SU-DHL-6 (cell line): ENCODE measurements around the gene POMP.

Experiments used
- H2AFZ ChIP-seq: fragments of 200-600 bp; sonication (generic); 2 replicates; pipeline ENCODE4 v1.6.1; 2014; ENCODE audit warnings: low read depth, mild to moderate bottlenecking, moderate library complexity, mixed read lengths, antibody characterized with exemption, low read length; ENCODE audit not compliant: severe bottlenecking
- H3F3A ChIP-seq: fragments of 200-600 bp; shearing (Covaris generic); 2 replicates; pipeline ENCODE4 v1.6.0; 2016; ENCODE audit warnings: antibody characterized with exemption, mild to moderate bottlenecking; ENCODE audit not compliant: insufficient read depth
- H3K27ac ChIP-seq: fragments of 200-600 bp; sonication (generic); 2 replicates; pipeline ENCODE4 v1.5.1; 2016; ENCODE audit warnings: low read depth, mild to moderate bottlenecking, low read length, moderate library complexity, mixed read lengths
- H3K27me3 ChIP-seq: fragments of 200-600 bp; sonication (generic), shearing (Covaris generic); 2 replicates; pipeline ENCODE4 v1.6.0; 2014; ENCODE audit warnings: mild to moderate bottlenecking, low read length
- H3K36me3 ChIP-seq: fragments of 200-600 bp; sonication (generic); 2 replicates; pipeline ENCODE4 v1.6.1; 2014; ENCODE audit warnings: mild to moderate bottlenecking, low read length, mixed read lengths
- H3K4me2 ChIP-seq: fragments of 300-600, 200-600 bp; shearing (Covaris generic), sonication (generic); 2 replicates; pipeline ENCODE4 v1.6.0; 2014; ENCODE audit warnings: low read length, low read depth, mild to moderate bottlenecking; ENCODE audit not compliant: poor library complexity, severe bottlenecking
- H3K4me3 ChIP-seq: fragments of 200-600 bp; sonication (generic); 2 replicates; pipeline ENCODE4 v1.5.1; 2014; ENCODE audit warnings: antibody characterized with exemption, low read length, mild to moderate bottlenecking, mixed read lengths; ENCODE audit not compliant: insufficient read depth, poor library complexity, severe bottlenecking
- H3K79me2 ChIP-seq: fragments of 200-600 bp; sonication (generic); 2 replicates; pipeline ENCODE4 v1.6.1; 2014; ENCODE audit warnings: mild to moderate bottlenecking, low read length, moderate library complexity; ENCODE audit not compliant: insufficient read depth
- H3K9ac ChIP-seq: fragments of 200-600 bp; sonication (generic); 2 replicates; pipeline ENCODE4 v1.7.0; 2014; ENCODE audit warnings: mild to moderate bottlenecking, low read length
- H3K9me2 ChIP-seq: fragments of 200-600 bp; sonication (generic); replicated peaks from 2 replicates; pipeline ENCODE4 v1.6.1; 2014; ENCODE audit warnings: low read length; ENCODE audit not compliant: insufficient read depth
- H3K9me3 ChIP-seq: fragments of 200-600 bp; sonication (generic); 2 replicates; pipeline ENCODE4 v1.6.1; 2014; ENCODE audit warnings: low read length, mixed read lengths; ENCODE audit not compliant: insufficient read depth
- H4K20me1 ChIP-seq: fragments of 200-600 bp; sonication (generic); 2 replicates; pipeline ENCODE4 v1.6.1; 2014; ENCODE audit warnings: low read depth, mild to moderate bottlenecking, antibody characterized with exemption, low read length, moderate library complexity, mixed read lengths
- CTCF ChIP-seq: fragments of 200-600 bp; sonication (generic); IDR thresholded peaks from one replicate; pipeline ENCODE4 v1.5.1; 2017; ENCODE audit warnings: antibody characterized with exemption, mild to moderate bottlenecking, low read length, moderate library complexity; ENCODE audit not compliant: insufficient read depth, poor library complexity, severe bottlenecking
- EZH2phosphoT487 ChIP-seq: fragments of 200-600 bp; sonication (generic), shearing (Covaris generic); conservative IDR thresholded peaks from 2 replicates; pipeline ENCODE4 v1.6.1; 2018; ENCODE audit warnings: mild to moderate bottlenecking, antibody characterized with exemption, low read length, moderate library complexity, mixed read lengths

POMP gene

GRCh38 chr13:28610996-28611395, 47.9 kb upstream of the POMP start:
- Histone ChIP-seq H3K9me3 (no peaks in the 10 kb centered on the region), H3K27me3 (no peaks in the 10 kb centered on the region), H3K79me2 (no peaks in the 10 kb centered on the region), H4K20me1 (no peaks in the 10 kb centered on the region), H3K9me2 (no peaks in the 10 kb centered on the region), H3K4me2 (no peak overlapping the region), H3K36me3 (no peaks in the 10 kb centered on the region), H3K27ac (no peak overlapping the region), H2AFZ (no peak overlapping the region), H3K4me3 (no peak overlapping the region), H3K9ac (no peak overlapping the region), H3F3A (no peaks in the 10 kb centered on the region)
- no peak for TF ChIP-seq CTCF
- no peak for TF ChIP-seq EZH2phosphoT487

GRCh38 chr13:28611654-28612131, 47.2 kb upstream of the POMP start:
- H2AFZ ChIP-seq: no peak overlapping the region
- no peaks in the 10 kb centered on the region for H4K20me1 ChIP-seq
- H3K4me3 ChIP-seq: no peak overlapping the region
- H3K27me3 ChIP-seq: no peaks in the 10 kb centered on the region
- no peaks in the 10 kb centered on the region for H3K36me3 ChIP-seq
- no peaks in the 10 kb centered on the region for H3K9me3 ChIP-seq
- no peak overlapping the region for H3K4me2 ChIP-seq
- H3F3A ChIP-seq: no peaks in the 10 kb centered on the region
- no peaks in the 10 kb centered on the region for H3K9me2 ChIP-seq
- no peak overlapping the region for H3K27ac ChIP-seq
- H3K9ac ChIP-seq: no peak overlapping the region
- no peaks in the 10 kb centered on the region for H3K79me2 ChIP-seq
- TF ChIP-seq CTCF (no peak), EZH2phosphoT487 (no peak)

GRCh38 chr13:28613562-28613961, 45.4 kb upstream of the POMP start:
- H3K4me2 ChIP-seq: no peak overlapping the region
- no peaks in the 10 kb centered on the region for H3K27me3 ChIP-seq
- H3F3A ChIP-seq: no peaks in the 10 kb centered on the region
- H3K9me2 ChIP-seq: no peaks in the 10 kb centered on the region
- H4K20me1 ChIP-seq: no peaks in the 10 kb centered on the region
- no peaks in the 10 kb centered on the region for H3K36me3 ChIP-seq
- H3K9ac ChIP-seq: no peak overlapping the region
- TF ChIP-seq EZH2phosphoT487 (no peak), CTCF (no peak)
- H2AFZ ChIP-seq: no peak overlapping the region
- no peaks in the 10 kb centered on the region for H3K79me2 ChIP-seq
- no peak overlapping the region for H3K4me3 ChIP-seq
- H3K9me3 ChIP-seq: no peaks in the 10 kb centered on the region
- H3K27ac ChIP-seq: no peak overlapping the region
